GM12878 (cell line): ENCODE results near the gene CPSF3.
A peak's percentile ranks its signal among the peaks of the same experiment; 100 is the strongest.

Experiments
- ATF2 ChIP-seq: IDR thresholded peaks from 2 replicates; pipeline ENCODE4 v1.6.1; 2012; ENCODE audit warnings: low read length, inconsistent platforms
- MTA2 ChIP-seq: fragments of 450-650 bp; IDR thresholded peaks from 2 replicates; pipeline ENCODE4 v1.6.1; 2016; ENCODE audit warnings: low read depth, mild to moderate bottlenecking, moderate library complexity
- POU2F2 ChIP-seq: IDR thresholded peaks from 3 replicates; pipeline ENCODE4 v1.6.1; 2011; ENCODE audit warnings: low read depth, mild to moderate bottlenecking, low read length, borderline replicate concordance
- USF2 ChIP-seq: IDR thresholded peaks from 2 replicates; pipeline ENCODE4 v1.6.1; 2011; ENCODE audit warnings: low read depth, low read length, improper control_type of control experiment, borderline replicate concordance
- TF ChIP-seq, protein P1 (sequence below): IDR thresholded peaks from 2 replicates; pipeline ENCODE4 v1.6.1; 2012; ENCODE audit warnings: mild to moderate bottlenecking, low read depth, low read length
- TF ChIP-seq, protein P2 (sequence below), 3 experiments: IDR thresholded peaks in 2 of 3; conservative IDR thresholded peaks in 1 of 3; 2 replicates each; pipeline ENCODE4 v1.5.1; 2011; ENCODE audit warnings: low read depth in 3 of 3, low read length in 3 of 3, mild to moderate bottlenecking in 3 of 3, control low read depth in 2 of 3, moderate library complexity in 2 of 3, inconsistent platforms in 1 of 3, mixed read lengths in 1 of 3; ENCODE audit not compliant: control insufficient read depth in 2 of 3, insufficient read depth in 1 of 3; ENCODE audit errors: extremely low read depth in 1 of 3

DNA sequence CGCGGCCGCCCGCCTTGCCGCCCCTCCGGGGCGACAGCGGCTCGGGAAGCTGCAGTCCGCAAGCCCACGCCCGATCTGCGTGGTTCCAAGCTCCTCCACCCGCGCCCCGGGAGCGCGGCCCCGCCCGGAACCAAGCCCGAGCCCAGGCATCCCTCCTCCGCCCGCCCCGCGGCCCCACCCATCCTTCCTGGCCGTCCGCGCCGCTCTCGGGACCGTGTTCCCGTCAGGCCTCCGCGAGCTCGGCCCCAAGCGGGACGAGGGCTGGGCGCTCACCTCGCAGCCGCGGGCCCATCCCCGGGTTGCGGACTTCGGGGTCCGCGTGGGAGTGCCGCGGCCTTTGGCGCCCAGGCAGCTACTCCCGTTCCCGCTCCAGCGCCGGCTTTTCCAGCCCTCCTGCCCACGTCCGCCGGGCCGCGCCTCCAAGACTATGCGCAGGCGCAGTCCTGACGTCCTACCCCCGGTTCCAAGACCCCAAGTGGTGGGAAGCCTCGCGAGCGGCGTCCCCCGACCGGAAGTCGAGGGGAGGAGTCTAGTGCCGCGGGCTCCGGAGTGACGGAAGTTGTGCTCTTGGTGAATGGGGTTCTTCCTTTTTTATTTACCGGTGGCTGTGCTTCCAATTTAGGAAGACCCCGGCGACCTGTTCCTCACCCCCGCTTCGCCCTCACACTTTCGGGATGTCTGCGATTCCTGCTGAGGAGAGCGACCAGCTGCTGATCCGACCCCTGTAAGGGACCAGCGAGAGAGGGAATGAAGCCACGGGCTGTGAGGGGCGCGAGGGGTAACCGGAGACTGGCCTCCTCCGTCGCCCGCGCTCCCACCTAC lies at the start of gene CPSF3, which contains the start of gene ITGB1BP1:
- no peak for TF ChIP-seq MTA2
- TF ChIP-seq, protein P1, sequence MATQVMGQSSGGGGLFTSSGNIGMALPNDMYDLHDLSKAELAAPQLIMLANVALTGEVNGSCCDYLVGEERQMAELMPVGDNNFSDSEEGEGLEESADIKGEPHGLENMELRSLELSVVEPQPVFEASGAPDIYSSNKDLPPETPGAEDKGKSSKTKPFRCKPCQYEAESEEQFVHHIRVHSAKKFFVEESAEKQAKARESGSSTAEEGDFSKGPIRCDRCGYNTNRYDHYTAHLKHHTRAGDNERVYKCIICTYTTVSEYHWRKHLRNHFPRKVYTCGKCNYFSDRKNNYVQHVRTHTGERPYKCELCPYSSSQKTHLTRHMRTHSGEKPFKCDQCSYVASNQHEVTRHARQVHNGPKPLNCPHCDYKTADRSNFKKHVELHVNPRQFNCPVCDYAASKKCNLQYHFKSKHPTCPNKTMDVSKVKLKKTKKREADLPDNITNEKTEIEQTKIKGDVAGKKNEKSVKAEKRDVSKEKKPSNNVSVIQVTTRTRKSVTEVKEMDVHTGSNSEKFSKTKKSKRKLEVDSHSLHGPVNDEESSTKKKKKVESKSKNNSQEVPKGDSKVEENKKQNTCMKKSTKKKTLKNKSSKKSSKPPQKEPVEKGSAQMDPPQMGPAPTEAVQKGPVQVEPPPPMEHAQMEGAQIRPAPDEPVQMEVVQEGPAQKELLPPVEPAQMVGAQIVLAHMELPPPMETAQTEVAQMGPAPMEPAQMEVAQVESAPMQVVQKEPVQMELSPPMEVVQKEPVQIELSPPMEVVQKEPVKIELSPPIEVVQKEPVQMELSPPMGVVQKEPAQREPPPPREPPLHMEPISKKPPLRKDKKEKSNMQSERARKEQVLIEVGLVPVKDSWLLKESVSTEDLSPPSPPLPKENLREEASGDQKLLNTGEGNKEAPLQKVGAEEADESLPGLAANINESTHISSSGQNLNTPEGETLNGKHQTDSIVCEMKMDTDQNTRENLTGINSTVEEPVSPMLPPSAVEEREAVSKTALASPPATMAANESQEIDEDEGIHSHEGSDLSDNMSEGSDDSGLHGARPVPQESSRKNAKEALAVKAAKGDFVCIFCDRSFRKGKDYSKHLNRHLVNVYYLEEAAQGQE, result 0 out of 2 replicates have a peak, but pooled peaks have one; percentile 8
- no peak for TF ChIP-seq USF2
- no peak for TF ChIP-seq ATF2
- TF ChIP-seq, protein P2, sequence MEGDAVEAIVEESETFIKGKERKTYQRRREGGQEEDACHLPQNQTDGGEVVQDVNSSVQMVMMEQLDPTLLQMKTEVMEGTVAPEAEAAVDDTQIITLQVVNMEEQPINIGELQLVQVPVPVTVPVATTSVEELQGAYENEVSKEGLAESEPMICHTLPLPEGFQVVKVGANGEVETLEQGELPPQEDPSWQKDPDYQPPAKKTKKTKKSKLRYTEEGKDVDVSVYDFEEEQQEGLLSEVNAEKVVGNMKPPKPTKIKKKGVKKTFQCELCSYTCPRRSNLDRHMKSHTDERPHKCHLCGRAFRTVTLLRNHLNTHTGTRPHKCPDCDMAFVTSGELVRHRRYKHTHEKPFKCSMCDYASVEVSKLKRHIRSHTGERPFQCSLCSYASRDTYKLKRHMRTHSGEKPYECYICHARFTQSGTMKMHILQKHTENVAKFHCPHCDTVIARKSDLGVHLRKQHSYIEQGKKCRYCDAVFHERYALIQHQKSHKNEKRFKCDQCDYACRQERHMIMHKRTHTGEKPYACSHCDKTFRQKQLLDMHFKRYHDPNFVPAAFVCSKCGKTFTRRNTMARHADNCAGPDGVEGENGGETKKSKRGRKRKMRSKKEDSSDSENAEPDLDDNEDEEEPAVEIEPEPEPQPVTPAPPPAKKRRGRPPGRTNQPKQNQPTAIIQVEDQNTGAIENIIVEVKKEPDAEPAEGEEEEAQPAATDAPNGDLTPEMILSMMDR (IDR thresholded peaks at IDR 0.05 in 2 of 3, conservative IDR thresholded peaks at IDR 0.05 in 1 of 3; ENCODE audit: control insufficient read depth in 2 of 3, extremely low read depth in 1 of 3, insufficient read depth in 1 of 3, low read depth in 3 of 3, low read length in 3 of 3), result no peak
- 0 out of 3 replicates have a peak, but pooled peaks have one; percentile 8 for TF ChIP-seq POU2F2
